Activated CD4-positive, alpha-beta T cell treated with anti-CD3 and anti-CD28 coated beads, Interleukin-10, Interleukin-2, amounts not matched to agents 100 ng/mL and 50 ng/mL, durations not matched to agents 16 hours and 8 hours (primary cell): ENCODE measurements around the gene TMEM220.

Experiments used
- DNase-seq: peaks from one replicate; pipeline ENCODE4 v3.0.0-alpha.2; 2020

The TMEM220 gene

GRCh38 chr17:10729334-10730193, at the start of gene TMEM220:
Gene TMEM220 (minus strand): TSS chr17:10730023. CDS start chr17:10729851, 172 bp downstream.
- peak; percentile 43 for DNase-seq

- no peak for DNase-seq
Observed at GRCh38 chr17:10779609-10780008, 49.8 kb upstream of the TMEM220 start.

- DNase-seq, result no peak
Observed at GRCh38 chr17:10777890-10778289, 48.1 kb upstream of the TMEM220 start.

GRCh38 chr17:10777131-10777807, 47.4 kb upstream of the TMEM220 start:
- no peak for DNase-seq

- DNase-seq, result no peak
Observed at GRCh38 chr17:10776381-10776780, 46.6 kb upstream of the TMEM220 start.

- no peak for DNase-seq
Observed at GRCh38 chr17:10775740-10776356, 46.0 kb upstream of the TMEM220 start.

GRCh38 chr17:10775058-10775457, 45.2 kb upstream of the TMEM220 start:
- no peak for DNase-seq

GRCh38 chr17:10773391-10773790, 43.6 kb upstream of the TMEM220 start:
- no peak for DNase-seq

- peak; percentile 63 for DNase-seq
Observed at GRCh38 chr17:10772425-10773380, 42.9 kb upstream of the TMEM220 start.

- DNase-seq, result no peak
Observed at GRCh38 chr17:10771148-10771547, 41.3 kb upstream of the TMEM220 start.

GRCh38 chr17:10769840-10770239, 40.0 kb upstream of the TMEM220 start:
- no peak for DNase-seq

GRCh38 chr17:10768750-10769251, 39.0 kb upstream of the TMEM220 start:
- DNase-seq, result no peak

GRCh38 chr17:10767232-10767631, 37.4 kb upstream of the TMEM220 start:
- no peak for DNase-seq

GRCh38 chr17:10762037-10762436, 32.2 kb upstream of the TMEM220 start:
- DNase-seq, result no peak

- DNase-seq, result no peak
Observed at GRCh38 chr17:10761281-10761680, 31.5 kb upstream of the TMEM220 start.

GRCh38 chr17:10758062-10758461, 28.2 kb upstream of the TMEM220 start:
- DNase-seq, result no peak

- no peak for DNase-seq
Observed at GRCh38 chr17:10757647-10758046, 27.8 kb upstream of the TMEM220 start.

- DNase-seq, result no peak
Observed at GRCh38 chr17:10757067-10757466, 27.2 kb upstream of the TMEM220 start.

- DNase-seq, result no peak
Observed at GRCh38 chr17:10756619-10757018, 26.8 kb upstream of the TMEM220 start.

- DNase-seq, result no peak
Observed at GRCh38 chr17:10756185-10756584, 26.4 kb upstream of the TMEM220 start.

- no peak for DNase-seq
Observed at GRCh38 chr17:10755592-10756127, 25.8 kb upstream of the TMEM220 start.
